GM23338 (cell line): ENCODE results near the gene TMEM209.

Experiments used
- CTCF ChIP-seq, 2 experiments: fragments of 200-600 bp in 1 of 2; sonication (generic) in 1 of 2; conservative IDR thresholded peaks; 2 replicates each; pipeline versions ENCODE4 v1.5.1 to v1.6.1; 2016 to 2017; ENCODE audit warnings: antibody characterized with exemption in 2 of 2, low read depth in 2 of 2, mild to moderate bottlenecking in 2 of 2, moderate library complexity in 1 of 2
- EZH2 ChIP-seq: fragments of 200-600 bp; sonication (generic); IDR thresholded peaks from one replicate; pipeline ENCODE4 v1.8.0; 2017; ENCODE audit warnings: antibody characterized with exemption, mild to moderate bottlenecking, low read depth; ENCODE audit not compliant: unreplicated experiment
- REST ChIP-seq: IDR thresholded peaks from one replicate; pipeline ENCODE4 v1.6.1; 2018; ENCODE audit warnings: antibody characterized with exemption; ENCODE audit not compliant: unreplicated experiment

GRCh38 chr7:130136579-130137167 is 68.5 kb downstream of the TMEM209 start:
- no peak for TF ChIP-seq CTCF (conservative IDR thresholded peaks at IDR 0.05; ENCODE audit: low read depth in 2 of 2)
- TF ChIP-seq REST: no peak
- no peak for TF ChIP-seq EZH2
